HT1080 (cell line): ENCODE measurements around the gene TMEM125. TPM values are rescaled to one million over a fixed set of nuclear protein-coding genes. Genes with fewer than 3 reads are reported as not detected.

Experiments used
- DNase-seq: peaks from one replicate; pipeline ENCODE4 v3.0.0-alpha.2; 2015; ENCODE audit warnings: low read depth
- total RNA-seq: library from RNA; depleted of rRNA; stranded (reverse); fragments of >200 nt; shearing (Covaris generic); gene quantifications from 2 replicates; pipeline ENCODE4 v1.2.3, GENCODE V29; 2014

Gene TMEM125
- total RNA-seq, 1 experiment from 2014 or later: not detected

- DNase-seq: no peak
Measured at GRCh38 chr1:43272576-43273571, 3.1 kb downstream of the TMEM125 start.

DNA sequence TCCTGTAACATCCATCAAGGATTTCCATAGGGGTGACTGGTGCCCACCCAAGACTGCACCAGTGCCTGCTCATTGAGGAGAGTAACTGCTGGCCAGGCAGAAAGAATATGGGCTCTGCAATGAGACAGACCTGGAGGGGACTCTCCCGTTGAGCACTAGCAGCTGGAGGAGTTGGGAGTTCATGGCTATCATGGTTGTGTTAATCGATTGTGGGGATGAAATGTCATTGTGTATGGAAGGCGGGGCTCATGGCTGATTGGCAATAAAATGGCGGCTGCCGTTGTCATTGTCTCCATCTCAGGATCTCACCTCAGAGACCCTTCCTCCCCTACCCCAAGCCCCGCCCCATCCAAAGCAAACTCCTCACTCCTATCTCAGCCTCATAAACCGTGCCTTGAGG is 3.9 kb downstream of the TMEM125 start:
- DNase-seq: no peak

GRCh38 chr1:43274125-43274803 is 4.5 kb downstream of the TMEM125 start:
- peak; percentile 86 for DNase-seq

DNA sequence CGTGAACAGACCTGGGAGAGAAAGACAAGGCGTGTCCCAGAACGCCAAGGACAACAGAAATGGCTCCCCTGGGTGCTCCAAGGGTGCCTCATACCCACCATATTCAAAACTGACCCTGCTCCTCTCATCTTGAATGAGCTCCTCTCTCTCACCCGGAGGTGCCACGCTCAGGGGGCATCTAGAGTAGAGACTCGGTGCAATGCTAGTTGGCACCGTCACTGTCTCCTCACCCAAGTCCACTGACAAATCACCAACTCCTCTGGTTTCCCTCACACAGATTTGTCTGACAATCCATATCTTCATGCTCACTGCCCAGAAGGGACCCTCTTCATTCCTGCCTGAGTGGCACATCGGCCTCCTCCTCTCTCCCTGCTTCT is 5.0 kb downstream of the TMEM125 start:
- DNase-seq: no peak

- no peak for DNase-seq
Measured at GRCh38 chr1:43275826-43276620, 6.2 kb downstream of the TMEM125 start.

DNA sequence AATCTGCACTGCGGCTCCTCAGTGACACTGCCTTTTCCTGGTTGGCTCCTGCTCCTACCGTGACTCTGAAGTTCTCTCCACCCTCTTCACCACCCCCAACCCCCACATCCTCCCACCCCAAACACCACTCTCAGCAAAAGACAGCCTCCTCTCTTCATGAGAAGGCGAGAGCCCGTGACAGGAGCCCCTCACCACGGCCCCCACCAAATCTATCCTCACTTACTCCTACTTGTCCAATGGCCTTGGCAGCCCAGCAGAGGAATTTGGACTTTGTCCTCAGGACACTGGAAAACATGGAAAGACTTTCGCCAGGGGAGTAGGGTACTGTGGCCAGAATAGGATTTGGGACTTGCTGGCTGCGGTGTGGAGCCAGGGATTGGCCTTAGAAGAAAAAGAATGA is 6.9 kb downstream of the TMEM125 start:
- DNase-seq: no peak

- DNase-seq: no peak
Measured at GRCh38 chr1:43277116-43277876, 7.5 kb downstream of the TMEM125 start.

- DNase-seq: no peak
Measured at GRCh38 chr1:43279161-43279560, 9.4 kb downstream of the TMEM125 start.

DNA sequence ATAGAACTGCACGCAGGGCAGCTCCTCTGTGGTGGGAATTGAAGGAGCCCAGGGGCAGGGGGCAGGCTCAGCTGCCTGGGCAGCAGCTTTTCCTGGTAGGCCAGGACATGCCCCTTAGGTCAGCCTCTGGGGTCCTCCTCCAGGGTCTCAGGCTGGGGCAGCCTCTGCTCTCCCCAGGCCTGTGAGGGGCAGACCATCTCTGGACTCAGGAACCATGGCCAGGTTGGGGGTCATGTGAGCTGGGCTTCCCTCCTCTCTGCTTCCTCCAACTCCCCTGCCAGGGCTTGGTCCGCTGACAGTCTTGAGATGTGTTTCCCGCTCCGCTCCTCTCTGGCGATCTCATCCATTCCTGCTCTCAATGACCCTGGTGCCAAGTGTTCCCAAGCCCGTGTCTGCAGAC is 9.9 kb downstream of the TMEM125 start:
- DNase-seq: no peak

DNA sequence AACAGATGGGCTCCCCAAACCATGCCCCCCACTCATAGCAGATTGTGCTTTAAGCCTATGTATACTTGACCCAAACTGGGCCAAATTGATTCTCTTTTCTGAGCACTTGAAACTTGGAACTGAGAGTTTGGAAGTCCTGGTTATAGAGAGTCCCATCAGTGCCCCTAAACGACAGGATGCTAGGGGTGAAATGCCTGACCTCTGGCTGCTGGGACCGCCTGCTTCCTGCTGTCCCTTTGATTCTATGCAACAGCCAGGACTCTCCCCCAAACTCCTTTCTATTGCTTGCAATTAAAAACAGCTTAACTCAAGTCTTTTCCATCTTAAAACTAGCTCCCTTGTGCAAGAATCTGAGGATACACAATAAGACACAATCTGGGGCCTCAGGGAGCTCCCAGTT is 10.9 kb downstream of the TMEM125 start:
- DNase-seq: no peak

GRCh38 chr1:43282220-43283195 is 12.7 kb downstream of the TMEM125 start:
- DNase-seq: no peak

DNA sequence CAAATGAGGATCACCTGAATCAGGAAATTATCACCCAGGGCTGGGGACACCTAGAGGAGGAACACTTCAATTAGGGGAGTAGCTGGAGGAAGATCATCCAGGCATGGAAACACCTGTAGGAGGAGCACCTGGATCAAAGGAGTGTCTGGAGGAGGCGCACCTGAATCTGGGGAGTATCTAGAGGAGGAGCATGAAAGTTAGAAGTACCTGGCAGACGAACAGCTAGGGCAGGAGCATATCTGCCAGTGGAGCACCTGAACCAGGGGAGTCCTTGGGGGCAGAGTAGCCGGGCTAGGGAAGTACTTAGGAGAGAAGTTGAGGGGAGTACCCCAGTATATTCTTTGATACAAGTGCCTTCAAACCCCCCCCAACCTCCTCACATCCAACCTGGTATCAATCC is 14.3 kb downstream of the TMEM125 start:
- no peak for DNase-seq

GRCh38 chr1:43284546-43285110 is 14.8 kb downstream of the TMEM125 start:
- DNase-seq: no peak

- no peak for DNase-seq
Measured at GRCh38 chr1:43285269-43285990, 15.6 kb downstream of the TMEM125 start, which contains the start of gene C1orf210. TSS of gene C1orf210 (minus strand) at chr1:43285581. CDS start at chr1:43283270, 2,311 bp downstream.

- DNase-seq: no peak
Measured at GRCh38 chr1:43286115-43286514, 16.3 kb downstream of the TMEM125 start.

DNA sequence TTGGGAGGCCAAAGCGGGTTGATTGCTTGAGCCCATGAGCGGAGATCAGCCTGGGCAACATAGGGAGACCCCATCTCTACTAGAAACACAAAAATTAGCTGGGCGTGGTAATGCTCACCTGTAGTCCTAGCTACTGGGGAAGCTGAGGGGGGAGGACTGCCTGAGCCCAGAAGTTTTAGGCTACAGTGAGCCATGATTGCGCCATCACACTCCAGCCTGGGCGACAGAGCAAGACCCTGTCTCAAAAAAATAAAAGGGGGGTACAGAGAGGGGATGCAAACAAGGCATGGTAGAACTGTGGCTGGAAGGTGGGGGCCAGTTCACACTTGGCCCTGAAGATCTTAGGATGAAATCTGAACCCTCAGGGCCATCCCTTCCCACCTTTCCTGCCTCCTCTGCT is 16.8 kb downstream of the TMEM125 start:
- no peak for DNase-seq

- no peak for DNase-seq
Measured at GRCh38 chr1:43288058-43288784, 18.4 kb downstream of the TMEM125 start.
